ENCODE data around the gene RPL22. TPM values are rescaled to one million over a fixed set of nuclear protein-coding genes. Genes with fewer than 3 reads are reported as not detected.

Gene RPL22
- total and polyA plus RNA-seq, 2 of the 8 experiments (the other 6 are each of a cell fraction or from before 2014, with no cell fraction given) = 133 to 521 TPM

- TF ChIP-seq CHD7 (IDR thresholded peaks at IDR 0.05; ENCODE audit: insufficient replicate concordance, low read length) (no peak), HDAC6 (IDR thresholded peaks at IDR 0.05; ENCODE audit: low read depth, low read length) (no peak), TBP (IDR thresholded peaks at IDR 0.05; ENCODE audit: low read depth, low read length) (no peak), SP2 (IDR thresholded peaks at IDR 0.05; ENCODE audit: low read length) (no peak), KDM4A (IDR thresholded peaks at IDR 0.05; ENCODE audit: low read depth, low read length, severe bottlenecking) (no peak), RNF2 (IDR thresholded peaks at IDR 0.05; ENCODE audit: borderline replicate concordance, low read depth, low read length, missing control alignments, poor library complexity, severe bottlenecking) (no peak), RAD21 (IDR thresholded peaks at IDR 0.05 in 1 of 2, conservative IDR thresholded peaks at IDR 0.05 in 1 of 2; ENCODE audit: low read depth in 2 of 2, low read length in 2 of 2) (no peak)
- TF ChIP-seq, protein P1, sequence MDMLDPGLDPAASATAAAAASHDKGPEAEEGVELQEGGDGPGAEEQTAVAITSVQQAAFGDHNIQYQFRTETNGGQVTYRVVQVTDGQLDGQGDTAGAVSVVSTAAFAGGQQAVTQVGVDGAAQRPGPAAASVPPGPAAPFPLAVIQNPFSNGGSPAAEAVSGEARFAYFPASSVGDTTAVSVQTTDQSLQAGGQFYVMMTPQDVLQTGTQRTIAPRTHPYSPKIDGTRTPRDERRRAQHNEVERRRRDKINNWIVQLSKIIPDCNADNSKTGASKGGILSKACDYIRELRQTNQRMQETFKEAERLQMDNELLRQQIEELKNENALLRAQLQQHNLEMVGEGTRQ (IDR thresholded peaks at IDR 0.05; ENCODE audit: low read length) = no peak
Observed at GRCh38 chr1:6152181-6152580, 47.2 kb downstream of the RPL22 start (continued).
